Islet of Langerhans (tissue), 1 donor: ENCODE data around the gene RINL.
A peak's percentile ranks its signal among the peaks of the same experiment; 100 is the strongest.
"Not testable (repeated sequence)": the region's sequence is repeated elsewhere in the genome, so short reads cannot be mapped to it uniquely, and the experiment has no call there.

Source experiments
- FAIRE-seq: peaks from one replicate; lab custom pipeline; 2011; peaks lifted over from hg19 to GRCh38; lab: Jason Lieb, UNC

Gene RINL

DNA sequence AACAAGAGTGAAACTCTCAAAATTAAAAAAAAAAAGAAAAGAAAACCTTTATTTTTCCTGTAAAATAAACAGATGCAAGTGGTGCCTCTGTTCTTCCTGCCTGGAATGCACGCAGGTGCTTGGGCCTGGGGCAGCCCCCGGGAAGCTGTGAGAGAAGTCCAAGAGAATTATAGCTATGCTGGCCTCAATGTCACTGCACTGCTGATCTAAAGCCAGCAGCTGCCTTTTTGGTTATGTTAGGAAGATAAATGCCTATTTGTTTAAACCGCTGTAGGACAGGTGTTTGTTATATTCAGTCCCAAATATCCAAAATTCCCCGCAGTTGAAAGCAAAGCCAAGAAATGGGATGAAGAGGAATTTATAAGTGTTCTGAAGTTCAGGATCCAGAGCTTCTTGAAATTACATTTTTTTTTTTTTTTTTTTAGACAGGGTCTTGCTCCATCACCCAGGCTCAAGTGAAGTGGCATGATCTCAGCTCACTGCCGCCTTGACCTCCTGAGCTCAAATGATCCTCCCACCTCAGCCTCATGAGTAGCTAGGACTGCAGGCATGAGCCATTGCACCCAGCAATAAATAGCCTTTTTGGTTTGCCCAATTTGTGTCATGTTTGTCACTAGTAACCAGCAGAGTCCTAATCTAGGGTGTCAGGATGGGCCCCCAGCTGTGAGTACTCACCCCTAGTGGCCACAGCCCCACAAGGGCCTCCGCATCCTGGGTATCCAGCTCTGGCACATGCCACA is 2.2 kb downstream of the RINL start:
- no peak for FAIRE-seq

DNA sequence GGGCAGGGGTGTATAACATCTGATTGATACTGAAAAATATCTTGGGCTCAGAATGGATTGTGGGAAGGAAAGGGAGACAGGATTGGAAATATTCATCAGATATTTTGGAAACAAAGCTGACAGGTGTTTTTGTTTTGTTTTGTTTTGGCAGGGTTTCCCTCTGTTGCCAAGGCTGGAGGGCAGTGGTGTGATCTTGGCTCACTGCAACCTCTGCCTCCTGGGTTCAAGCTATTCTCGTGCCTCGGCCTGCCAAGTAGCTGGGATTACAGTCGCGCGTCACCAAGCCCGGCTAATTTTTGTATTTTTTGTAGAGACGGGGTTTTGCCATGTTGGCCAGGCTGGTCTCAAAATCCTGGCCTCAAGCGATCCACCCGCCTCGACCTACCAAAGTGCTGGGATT is 4.7 kb downstream of the RINL start:
- not testable (repeated sequence) for FAIRE-seq

DNA sequence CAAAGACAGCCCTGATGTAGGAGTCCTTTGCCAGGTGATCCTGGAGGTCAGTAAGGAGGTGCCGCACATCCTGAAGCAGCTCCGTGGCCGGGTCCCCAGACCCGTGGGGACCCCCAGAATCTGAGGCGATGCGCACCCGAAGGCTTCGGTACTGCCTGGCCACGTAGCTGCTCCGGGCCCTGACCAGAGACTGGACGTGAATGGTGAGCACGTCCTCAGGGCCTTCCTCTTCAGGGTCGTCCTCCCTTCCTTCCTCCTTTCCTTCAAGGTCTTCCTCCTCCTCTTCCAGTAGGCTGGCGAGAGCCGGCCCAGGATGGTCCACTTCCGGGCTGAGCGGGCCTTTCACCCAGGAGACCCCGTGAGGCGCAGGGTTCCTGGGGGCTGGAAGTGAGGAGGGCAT is 7.5 kb downstream of the RINL start:
- FAIRE-seq, result no peak

DNA sequence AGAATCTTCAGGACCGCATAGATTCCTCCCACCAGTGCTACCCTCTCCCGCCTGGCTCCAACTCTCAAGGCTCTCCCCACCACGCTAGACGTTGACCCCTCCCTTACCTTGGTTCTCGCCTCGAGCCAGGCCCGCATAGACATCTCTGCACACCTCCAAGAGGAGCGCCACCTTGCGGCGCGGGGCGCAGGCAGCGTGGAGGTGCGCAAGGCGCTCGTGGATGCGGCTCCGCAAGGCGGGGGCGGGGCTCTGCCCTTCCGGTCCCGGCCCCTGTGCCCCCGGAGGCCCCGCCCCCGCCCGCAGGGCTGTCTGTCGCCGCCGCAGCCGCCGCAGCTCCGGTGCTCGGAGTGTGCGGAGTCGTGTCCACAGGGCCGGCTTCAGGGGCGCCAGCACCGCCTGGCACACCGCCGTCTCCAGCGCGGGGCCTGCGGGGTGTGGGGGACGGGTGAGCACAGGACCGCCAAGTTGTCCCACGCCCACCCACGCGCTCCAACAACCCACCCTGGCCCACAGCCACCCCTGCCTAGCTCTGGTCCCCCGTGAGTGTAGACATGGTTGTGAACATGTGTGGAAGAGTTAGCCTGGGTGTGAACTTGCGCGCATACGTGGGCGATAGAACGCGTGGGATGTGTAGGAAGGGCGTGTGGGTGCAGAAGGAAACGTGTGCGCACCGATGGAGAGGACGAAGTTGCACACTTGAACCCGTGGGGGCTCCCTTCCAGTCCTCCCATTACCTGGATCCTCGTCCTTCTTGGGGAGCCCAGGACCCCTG is 8.1 kb downstream of the RINL start:
- FAIRE-seq, result no peak

DNA sequence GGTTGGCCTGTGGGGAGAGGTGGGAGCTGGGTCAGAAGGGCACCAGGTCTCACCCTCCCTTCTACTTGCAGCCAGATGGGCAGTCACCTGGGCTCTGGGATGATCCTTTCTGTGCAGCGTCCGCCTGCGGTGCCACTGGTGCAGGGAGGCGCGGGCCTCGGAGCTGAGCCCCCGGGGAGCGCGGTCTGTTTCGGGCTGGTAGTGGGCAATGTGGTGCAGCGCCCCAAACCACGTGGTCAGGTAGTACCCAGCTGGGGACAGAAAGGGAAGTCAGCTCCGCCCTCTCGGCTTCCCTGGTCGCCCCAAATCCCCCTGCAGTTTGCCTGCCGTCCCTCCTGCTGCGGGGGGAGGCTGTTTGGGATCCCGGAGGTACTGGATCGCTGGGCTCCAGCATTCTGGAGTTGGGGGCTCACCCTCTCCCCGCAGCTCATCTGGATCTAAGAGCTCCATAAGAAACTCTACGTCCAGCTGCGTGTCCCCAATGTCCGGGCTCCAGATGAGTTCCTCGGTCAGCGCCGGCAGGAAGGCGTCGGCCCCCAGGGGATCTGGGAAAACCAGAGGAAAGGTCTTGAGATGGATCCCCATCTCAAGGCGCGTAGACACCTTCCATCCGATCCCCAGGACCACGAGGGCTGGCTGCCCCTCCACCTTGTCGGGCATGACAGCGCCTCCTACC is 8.8 kb downstream of the RINL start:
- no peak for FAIRE-seq

DNA sequence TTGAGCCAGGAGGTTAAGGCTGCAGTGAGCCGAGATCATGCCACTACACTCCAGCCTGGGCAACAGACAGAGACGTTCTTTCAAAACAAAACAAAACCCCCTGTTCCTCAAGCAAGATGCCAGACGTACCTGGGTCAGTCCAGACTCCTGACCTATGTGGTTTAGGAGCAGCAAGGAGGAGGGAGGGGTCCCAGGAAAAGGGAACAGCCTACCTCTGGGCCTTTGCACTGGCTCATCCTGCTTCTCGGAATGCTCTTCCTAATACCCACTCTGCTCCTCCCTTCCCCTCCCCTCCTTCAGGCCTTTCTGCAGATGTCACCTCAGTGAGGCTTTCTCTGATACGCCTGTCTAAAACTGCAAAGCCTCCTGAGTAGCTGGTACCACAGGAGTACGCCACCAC is 9.5 kb downstream of the RINL start:
- FAIRE-seq, result no peak

DNA sequence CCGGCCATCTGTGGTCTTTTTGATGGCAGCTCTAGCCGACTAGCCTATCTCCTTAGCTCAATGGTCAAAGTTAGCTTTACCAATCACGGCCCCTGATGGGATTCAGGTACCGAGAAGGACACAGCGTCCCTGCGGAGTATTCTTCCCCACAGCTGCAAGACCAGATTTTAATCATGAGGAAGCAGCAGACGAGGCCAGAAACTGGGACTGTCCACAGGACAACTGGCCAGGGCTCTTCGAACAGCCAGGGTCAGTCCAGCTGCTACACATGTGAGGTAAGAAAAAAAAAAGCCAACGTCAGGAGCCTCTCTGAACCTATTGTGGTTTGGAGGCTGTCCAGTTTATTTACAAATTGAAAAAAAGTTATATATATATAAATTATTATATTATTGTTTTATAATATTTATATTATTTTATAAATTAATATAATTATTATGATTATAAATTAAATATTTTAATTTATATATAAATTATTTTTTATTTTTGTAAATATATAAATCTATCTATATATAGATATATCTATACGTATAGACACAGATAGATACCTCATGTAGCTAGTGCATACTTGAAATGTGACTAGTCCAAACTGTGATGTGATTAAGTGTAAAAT is 10.8 kb downstream of the RINL start:
- FAIRE-seq, result no peak

DNA sequence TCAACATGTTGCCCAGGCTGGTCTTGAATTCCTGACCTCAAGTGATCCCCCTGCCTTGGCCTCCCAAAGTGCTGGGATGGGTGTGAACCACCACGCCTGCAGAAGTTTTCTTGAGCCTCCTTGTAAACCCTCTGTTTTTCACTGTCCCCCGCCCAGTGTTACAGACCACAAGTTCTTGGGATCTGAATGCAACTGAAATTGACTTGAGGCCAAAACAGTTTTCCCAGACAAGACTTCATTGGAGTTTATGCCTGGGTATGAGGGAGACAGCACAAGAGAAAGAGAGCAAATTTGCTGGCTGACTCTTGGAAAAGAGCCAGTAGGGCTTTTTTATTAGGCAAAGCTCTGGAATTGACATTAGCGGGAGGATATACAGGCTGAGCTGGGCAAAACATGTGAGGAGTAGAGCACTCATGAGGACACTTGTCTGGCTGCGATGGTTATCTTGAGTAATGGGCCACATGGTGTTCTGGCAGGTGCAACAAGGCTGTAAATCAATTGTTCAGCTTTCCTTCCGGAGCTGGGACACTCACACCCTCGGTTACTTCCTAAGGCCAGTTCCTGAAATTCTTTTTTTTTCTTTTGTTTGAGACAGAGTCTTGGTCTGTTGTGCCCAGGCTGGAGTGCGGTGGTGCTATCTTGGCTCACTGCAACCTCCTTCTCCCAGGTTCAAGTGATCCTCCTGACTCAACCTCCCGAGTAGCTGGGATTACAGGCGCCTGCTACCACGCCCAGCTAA is 15.6 kb downstream of the RINL start:
- FAIRE-seq, result no peak

DNA sequence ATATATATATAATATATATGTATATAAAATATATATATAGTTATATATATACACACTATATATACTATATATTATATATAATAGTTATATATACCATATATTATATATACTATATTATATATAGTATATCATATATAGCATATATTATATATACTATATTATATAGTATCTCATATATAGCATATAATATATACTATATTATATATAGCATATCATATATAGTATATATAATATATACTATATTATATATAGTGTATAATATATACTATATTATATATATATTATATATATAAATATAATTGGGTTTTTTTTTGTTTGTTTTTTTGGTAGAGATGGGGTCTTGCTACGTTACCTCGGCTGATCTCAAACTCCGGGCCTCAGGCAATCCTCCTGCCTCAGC is 16.7 kb downstream of the RINL start:
- no peak for FAIRE-seq

DNA sequence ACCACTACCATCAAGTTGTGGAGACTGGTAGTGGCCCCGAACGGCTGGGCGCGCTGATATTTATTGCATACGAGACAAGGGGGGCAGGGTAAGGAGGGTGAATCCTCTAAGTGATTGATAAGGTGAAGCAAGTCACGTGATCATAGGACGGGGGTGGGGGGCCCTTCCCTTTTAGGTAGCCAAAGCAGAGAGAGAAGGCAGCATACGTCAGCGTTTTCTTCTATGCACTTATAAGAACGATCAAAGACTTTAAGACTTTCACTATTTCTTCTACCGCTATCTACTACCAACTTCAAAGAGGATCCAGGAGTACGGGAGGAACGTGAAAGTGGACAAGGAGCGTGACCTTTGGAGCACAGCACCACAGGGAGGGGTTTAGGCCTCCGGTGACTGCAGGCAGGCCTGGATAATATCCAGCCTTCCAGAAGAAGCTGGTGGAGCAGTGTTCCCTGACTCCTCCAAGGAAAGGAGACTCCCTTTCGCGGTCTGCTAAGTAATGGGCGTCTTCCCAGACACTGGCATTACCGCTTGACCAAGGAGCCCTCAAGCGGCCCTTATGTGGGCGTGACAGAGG is 18.4 kb downstream of the RINL start:
- FAIRE-seq, result not testable (repeated sequence)

DNA sequence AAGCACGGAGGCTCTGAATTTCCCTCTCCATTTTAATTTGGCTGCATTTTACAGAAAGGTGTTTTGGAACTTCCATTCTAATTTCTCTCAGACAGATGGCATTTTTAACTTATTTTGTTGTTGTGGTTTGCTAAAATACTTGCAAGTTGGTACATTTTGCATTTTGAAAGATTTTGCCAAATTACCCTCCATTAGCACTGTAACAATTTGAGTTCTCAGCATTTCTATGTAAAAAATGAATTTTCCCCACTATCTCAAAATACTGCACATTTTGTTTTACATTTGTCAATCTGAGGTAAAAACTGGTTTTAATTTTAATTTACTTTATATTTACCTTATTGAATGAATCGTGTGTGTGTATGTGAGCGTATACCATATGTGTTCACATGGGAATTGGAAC is 21.3 kb downstream of the RINL start:
- FAIRE-seq, result no peak

DNA sequence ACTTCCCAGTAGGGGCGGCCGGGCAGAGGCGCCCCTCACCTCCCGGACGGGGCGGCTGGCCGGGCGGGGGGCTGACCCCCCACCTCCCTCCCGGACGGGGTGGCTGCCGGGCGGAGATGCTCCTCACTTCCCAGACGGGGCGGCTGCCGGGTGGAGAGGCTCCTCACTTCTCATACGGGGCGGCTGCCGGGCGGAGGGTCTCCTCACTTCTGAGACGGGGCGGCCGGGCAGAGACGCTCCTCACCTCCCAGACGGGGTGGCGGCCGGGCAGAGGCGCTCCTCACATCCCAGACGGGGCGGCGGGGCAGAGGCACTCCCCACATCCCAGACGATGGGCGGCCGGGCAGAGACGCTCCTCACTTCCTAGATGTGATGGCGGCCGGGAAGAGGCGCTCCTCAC is 22.3 kb downstream of the RINL start:
- not testable (repeated sequence) for FAIRE-seq

DNA sequence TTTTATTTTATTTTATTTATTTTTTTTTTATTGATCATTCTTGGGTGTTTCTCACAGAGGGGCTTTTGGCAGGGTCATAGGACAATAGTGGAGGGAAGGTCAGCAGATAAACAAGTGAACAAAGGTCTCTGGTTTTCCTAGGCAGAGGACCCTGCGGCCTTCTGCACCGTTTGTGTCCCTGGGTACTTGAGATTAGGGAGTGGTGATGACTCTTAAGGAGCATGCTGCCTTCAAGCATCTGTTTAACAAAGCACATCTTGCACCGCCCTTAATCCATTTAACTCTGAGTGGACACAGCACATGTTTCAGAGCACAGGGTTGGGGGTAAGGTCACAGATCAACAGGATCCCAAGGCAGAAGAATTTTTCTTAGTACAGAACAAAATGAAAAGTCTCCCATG is 23.1 kb downstream of the RINL start:
- FAIRE-seq, result not testable (repeated sequence)

DNA sequence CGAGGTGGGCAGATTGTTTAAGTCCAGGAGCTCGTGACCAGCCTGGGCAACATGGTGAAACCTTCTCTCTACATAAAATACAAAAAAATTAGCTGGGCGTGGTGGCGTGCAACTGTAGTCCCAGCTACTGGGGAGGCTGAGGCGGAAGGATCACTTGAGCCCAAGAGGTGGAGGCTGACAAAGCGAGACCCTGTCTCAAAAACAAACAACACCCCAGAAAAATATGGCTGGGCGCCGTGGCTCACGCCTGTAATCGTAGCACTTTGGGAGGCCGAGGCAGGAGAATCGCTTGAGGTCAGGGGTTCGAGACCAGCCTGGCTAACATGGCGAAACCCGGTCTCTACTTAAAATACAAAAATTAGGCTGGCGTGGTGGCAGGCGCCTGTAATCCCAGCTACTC is 24.9 kb downstream of the RINL start:
- FAIRE-seq, result no peak

DNA sequence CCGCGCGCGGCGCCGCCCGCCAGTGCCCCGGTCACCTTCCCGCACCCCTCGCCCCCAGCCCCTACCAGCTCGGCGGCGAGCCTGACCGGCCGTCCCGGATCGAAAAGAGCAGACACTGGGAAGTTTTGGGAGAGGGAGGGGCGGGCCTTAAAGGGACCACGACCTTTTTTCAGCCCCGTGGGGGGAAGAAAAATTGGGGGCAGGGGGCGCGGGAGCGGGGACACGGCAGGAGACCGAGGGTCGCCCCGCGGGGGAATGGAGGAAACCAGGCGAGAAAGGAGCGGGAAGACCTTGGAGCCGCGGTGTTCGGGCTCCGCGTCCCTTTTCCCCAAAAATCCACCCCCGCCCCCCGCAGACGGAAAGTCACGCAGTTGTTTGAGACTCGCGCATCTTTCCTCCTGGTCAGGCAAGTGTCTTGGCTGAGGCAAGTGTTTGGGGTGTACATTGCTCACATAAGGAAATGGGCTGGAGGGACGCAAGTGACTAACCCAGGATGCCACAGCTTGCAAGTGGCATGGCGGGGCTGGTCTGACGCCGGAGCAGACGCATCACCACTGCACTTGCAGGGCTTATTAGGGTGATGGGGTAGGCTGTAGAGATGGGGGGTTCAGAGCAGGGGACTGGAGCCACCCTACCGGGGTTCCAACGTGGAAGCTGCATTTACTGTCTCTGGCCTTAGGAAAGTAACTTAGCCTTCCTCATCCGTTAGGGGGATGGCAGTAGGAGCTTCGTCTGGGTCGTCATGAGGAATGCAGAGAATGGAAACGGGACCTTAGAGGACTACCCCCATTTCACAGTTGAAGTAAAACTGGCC is 25.6 kb downstream of the RINL start:
- no peak for FAIRE-seq

DNA sequence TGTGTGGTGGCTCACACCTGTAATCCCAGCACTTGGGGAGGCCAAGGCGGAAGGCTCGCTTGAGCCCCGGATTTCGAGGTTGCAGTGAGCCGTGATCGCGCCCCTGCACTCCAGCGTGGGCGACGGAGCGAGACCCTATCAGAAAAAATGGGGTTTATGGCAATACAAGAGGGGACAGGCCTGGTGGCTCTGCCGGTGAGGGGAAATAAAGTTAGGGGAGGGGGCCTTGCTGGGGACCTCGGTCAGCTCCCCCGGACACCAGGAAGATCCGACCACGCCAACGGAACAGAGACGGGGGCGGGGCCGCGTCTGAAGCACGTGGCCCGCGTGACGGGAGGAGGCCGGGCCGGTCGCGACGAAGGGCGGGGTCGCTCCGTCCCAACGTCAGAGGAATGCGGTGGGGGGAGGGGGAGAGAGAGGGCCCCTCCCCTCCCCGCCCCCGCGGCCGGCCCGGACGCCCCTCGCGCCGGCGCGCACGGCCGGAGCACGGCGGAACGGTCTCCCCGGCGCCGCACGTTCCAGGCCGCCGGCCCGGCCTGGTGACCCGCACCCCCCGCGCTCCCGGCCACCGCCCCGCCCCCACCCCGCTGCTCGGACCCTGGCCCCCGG is 26.3 kb downstream of the RINL start:
- FAIRE-seq, result no peak

DNA sequence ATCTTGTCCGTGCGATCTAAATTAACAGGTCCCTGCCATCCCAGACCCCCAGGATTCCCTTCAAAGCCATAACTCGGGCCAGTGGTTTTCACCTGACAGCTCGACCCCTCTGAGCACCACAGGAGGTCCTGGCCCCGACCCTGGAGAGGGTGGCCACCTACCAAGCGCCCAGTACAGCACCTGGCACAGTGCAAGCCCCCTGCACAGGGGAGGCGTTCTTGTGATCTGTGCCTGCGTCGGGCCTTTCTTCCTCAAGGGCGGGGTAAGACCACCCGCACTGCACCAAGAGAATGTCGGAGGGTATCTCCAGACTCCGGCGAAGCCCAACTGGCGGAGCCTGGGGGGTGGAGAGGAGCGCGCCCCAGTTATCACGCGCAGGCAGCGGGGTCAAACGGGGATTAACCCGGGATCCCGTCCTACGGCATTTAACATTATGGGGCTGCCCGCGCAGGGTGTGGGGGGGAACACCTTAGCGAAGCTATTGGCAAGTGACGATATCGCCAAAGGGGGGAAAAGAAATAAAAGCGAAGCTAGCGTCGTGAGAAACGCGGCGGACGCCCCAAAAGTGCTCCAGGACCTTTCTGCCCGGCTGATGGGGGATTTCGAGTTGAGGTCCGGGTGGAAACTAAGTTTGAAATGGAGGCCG is 27.0 kb downstream of the RINL start:
- no peak for FAIRE-seq

DNA sequence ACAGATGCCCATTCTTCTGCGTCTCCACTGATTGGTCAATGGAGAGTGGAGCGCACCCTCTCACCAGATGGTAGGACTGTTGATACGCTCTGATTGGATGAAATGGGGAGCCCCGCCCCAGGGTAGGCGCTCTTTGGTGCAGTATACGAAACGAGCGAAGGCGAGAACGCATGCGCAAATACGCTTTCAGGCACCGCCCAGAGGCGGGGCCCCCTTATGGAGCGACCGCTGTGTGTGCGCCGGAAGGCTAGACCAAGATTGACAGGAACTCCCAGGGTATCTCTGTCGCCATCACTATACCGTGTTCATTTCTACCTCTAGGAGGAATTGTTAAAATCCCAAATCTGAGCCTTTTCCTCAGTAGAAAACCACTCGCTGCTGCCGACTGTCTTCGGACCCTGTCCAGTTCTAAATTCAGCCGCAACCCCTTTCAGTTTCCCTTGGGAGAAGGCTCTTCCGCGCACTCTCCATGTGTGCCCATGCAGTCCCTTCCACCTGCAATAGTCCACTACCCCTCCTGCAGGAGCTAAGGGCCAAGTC is 27.6 kb downstream of the RINL start:
- peak; percentile 99 for FAIRE-seq

DNA sequence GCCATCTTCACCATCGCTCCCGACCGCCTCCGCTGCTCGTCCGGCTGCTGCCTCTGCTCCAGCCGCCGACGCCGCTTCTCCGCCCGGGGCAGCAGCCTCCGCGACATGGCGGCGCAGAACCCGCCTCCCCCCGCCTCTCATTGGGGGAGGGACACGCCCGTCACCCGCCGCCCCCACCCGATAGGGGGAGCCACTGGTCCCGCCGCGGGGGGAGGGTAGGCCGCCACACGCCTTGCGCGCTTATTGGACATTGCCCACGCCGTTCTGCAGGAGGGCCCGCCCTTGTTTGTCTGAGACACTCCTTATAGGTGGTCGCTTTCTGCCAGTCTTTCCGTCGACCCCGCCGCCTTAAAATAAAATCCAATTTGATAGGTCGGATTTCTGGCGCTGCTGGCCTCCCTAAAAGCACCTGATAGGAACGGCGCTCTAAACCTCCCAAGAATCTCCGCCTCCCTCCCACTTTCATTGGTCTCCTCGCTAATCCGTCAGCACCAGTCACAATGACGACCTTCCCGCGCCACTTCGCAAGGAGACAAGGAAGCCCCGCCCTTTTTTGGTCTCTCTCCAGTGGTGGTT is 28.1 kb downstream of the RINL start, which contains the start of gene HNRNPL:
TSS of gene HNRNPL (minus strand) at position 127 of the 576 bp plus-strand sequence. CDS start at position 107, 20 bp downstream.
- FAIRE-seq, result no peak
